Medulla oblongata (tissue), 1 donor: Measurements from ENCODE around the gene SLC25A25.
"Not testable (repeated sequence)": the region's sequence is repeated elsewhere in the genome, so short reads cannot be mapped to it uniquely, and the experiment has no call there.

Source experiments
- DNase-seq: peaks from one replicate; pipeline ENCODE4 v3.0.0-alpha.2; 2015; ENCODE audit errors: extremely low spot score

Gene SLC25A25

GRCh38 chr9:128109050-128109709 is 41.1 kb downstream of the SLC25A25 start:
- DNase-seq = no peak

- not testable (repeated sequence) for DNase-seq
Measured at GRCh38 chr9:128111726-128112125, 43.7 kb downstream of the SLC25A25 start.

GRCh38 chr9:128113526-128114325 is 45.7 kb downstream of the SLC25A25 start:
- no peak for DNase-seq

- DNase-seq = no peak
Measured at GRCh38 chr9:128114326-128115186, 46.5 kb downstream of the SLC25A25 start.

- DNase-seq = no peak
Measured at GRCh38 chr9:128115187-128116103, 47.4 kb downstream of the SLC25A25 start.

- no peak for DNase-seq
Measured at GRCh38 chr9:128116104-128117083, 48.4 kb downstream of the SLC25A25 start.

GRCh38 chr9:128117613-128118471 is 49.8 kb downstream of the SLC25A25 start:
- DNase-seq = peak; percentile 95

- no peak for DNase-seq
Measured at GRCh38 chr9:128118472-128118857, 50.4 kb downstream of the SLC25A25 start.

GRCh38 chr9:128118971-128119665 is 51.1 kb downstream of the SLC25A25 start:
- no peak for DNase-seq

GRCh38 chr9:128120061-128120740 is 52.2 kb downstream of the SLC25A25 start:
- no peak for DNase-seq

- no peak for DNase-seq
Measured at GRCh38 chr9:128120741-128121465, 52.9 kb downstream of the SLC25A25 start.

- no peak for DNase-seq
Measured at GRCh38 chr9:128121466-128121810, 53.4 kb downstream of the SLC25A25 start.

GRCh38 chr9:128121924-128122808 is 54.1 kb downstream of the SLC25A25 start:
- DNase-seq = no peak

- DNase-seq = no peak
Measured at GRCh38 chr9:128122809-128123175, 54.8 kb downstream of the SLC25A25 start.

GRCh38 chr9:128123451-128124080 is 55.5 kb downstream of the SLC25A25 start:
- DNase-seq = no peak

- no peak for DNase-seq
Measured at GRCh38 chr9:128124451-128124850, 56.4 kb downstream of the SLC25A25 start.
